GM18907 (cell line): ENCODE results near the gene NEK8.

Source experiments
- ATAC-seq: cut with Tn5 transposase; IDR thresholded peaks from one replicate; pipeline ENCODE4 v1.9.1; 2021; ENCODE audit warnings: mild to moderate bottlenecking, moderate library complexity; ENCODE audit not compliant: unreplicated experiment

Gene NEK8

GRCh38 chr17:28728364-28729200, at the start of gene NEK8:
Gene NEK8, plus strand, starts transcription at chr17:28728788. Its CDS starts 26 bp downstream, at chr17:28728814.
- ATAC-seq: peak; percentile 39

- no peak for ATAC-seq
Measured at GRCh38 chr17:28682655-28683054, 45.9 kb upstream of the NEK8 start.

GRCh38 chr17:28684963-28685362, 43.6 kb upstream of the NEK8 start:
- ATAC-seq: no peak

- ATAC-seq: no peak
Measured at GRCh38 chr17:28685366-28685765, 43.2 kb upstream of the NEK8 start.

- no peak for ATAC-seq
Measured at GRCh38 chr17:28686296-28686695, 42.3 kb upstream of the NEK8 start.

GRCh38 chr17:28688481-28688880, 40.1 kb upstream of the NEK8 start:
- ATAC-seq: no peak

- ATAC-seq: no peak
Measured at GRCh38 chr17:28689011-28689410, 39.6 kb upstream of the NEK8 start.

GRCh38 chr17:28693869-28694268, 34.7 kb upstream of the NEK8 start:
- ATAC-seq: no peak

GRCh38 chr17:28698253-28698941, 30.2 kb upstream of the NEK8 start:
- no peak for ATAC-seq

GRCh38 chr17:28700278-28700677, 28.3 kb upstream of the NEK8 start:
- ATAC-seq: no peak

GRCh38 chr17:28700830-28701492, 27.6 kb upstream of the NEK8 start:
- ATAC-seq: no peak

GRCh38 chr17:28702026-28702751, 26.4 kb upstream of the NEK8 start:
- no peak for ATAC-seq

- no peak for ATAC-seq
Measured at GRCh38 chr17:28702752-28703150, 25.8 kb upstream of the NEK8 start.

GRCh38 chr17:28703552-28704218, 24.9 kb upstream of the NEK8 start:
- ATAC-seq: no peak

- no peak for ATAC-seq
Measured at GRCh38 chr17:28704219-28704858, 24.2 kb upstream of the NEK8 start.

GRCh38 chr17:28705074-28705659, 23.4 kb upstream of the NEK8 start:
- no peak for ATAC-seq

GRCh38 chr17:28705728-28706334, 22.8 kb upstream of the NEK8 start:
- no peak for ATAC-seq

- no peak for ATAC-seq
Measured at GRCh38 chr17:28706471-28707338, 21.9 kb upstream of the NEK8 start.
